Panc1 (cell line): ENCODE data around the gene NEAT1.

Experiments used
- POLR2AphosphoS5 ChIP-seq: IDR thresholded peaks from 2 replicates; pipeline ENCODE4 v1.6.1; 2012; ENCODE audit warnings: mild to moderate bottlenecking, low read depth, low read length, moderate library complexity
- TCF7L2 ChIP-seq: IDR thresholded peaks from 2 replicates; pipeline ENCODE4 v1.6.1; 2011; ENCODE audit warnings: mild to moderate bottlenecking, low read depth, low read length, inconsistent platforms
- TF ChIP-seq, protein P1 (sequence below): fragments of 450-650 bp; IDR thresholded peaks from 2 replicates; pipeline ENCODE4 v1.5.1; 2017; ENCODE audit warnings: mild to moderate bottlenecking

- TF ChIP-seq, protein P1, sequence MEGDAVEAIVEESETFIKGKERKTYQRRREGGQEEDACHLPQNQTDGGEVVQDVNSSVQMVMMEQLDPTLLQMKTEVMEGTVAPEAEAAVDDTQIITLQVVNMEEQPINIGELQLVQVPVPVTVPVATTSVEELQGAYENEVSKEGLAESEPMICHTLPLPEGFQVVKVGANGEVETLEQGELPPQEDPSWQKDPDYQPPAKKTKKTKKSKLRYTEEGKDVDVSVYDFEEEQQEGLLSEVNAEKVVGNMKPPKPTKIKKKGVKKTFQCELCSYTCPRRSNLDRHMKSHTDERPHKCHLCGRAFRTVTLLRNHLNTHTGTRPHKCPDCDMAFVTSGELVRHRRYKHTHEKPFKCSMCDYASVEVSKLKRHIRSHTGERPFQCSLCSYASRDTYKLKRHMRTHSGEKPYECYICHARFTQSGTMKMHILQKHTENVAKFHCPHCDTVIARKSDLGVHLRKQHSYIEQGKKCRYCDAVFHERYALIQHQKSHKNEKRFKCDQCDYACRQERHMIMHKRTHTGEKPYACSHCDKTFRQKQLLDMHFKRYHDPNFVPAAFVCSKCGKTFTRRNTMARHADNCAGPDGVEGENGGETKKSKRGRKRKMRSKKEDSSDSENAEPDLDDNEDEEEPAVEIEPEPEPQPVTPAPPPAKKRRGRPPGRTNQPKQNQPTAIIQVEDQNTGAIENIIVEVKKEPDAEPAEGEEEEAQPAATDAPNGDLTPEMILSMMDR = no peak
- TF ChIP-seq TCF7L2 = no peak
- TF ChIP-seq POLR2AphosphoS5 = no peak
Observed at GRCh38 chr11:65377777-65378176, 44.8 kb upstream of the NEAT1 start.
